Pancreas (tissue), 10 donors: ENCODE data around the gene SH3GLB2. TPM values are rescaled to one million over a fixed set of nuclear protein-coding genes. Genes with fewer than 3 reads are reported as not detected.
A peak's percentile ranks its signal among the peaks of the same experiment; 100 is the strongest.

Experiments used
- ATAC-seq, 4 donors: fragments of 200-7000 bp; cut with Tn5 transposase; one replicate each; pipeline versions ENCODE4 v1.8.0 to v1.9.1; 2020; ENCODE audit warnings: mild to moderate bottlenecking in 4 of 4, moderate library complexity in 4 of 4
- DNase-seq, 6 donors: peaks; one replicate each; pipeline ENCODE4 v3.0.0-alpha.2; 2020
- FAIRE-seq: peaks from 2 replicates; lab custom pipeline; 2012; peaks lifted over from hg19 to GRCh38; lab: Jason Lieb, UNC
- H3K27ac ChIP-seq, 4 donors: fragments of 200-600 bp; sonication (generic); 1 replicate in 3 of 4; 2 replicates in 1 of 4; pipeline versions ENCODE4 v1.5.0 to v1.8.0; 2020
- H3K27me3 ChIP-seq, 4 donors: fragments of 200-600 bp; one replicate each; pipeline ENCODE4 v1.8.0; 2021
- H3K36me3 ChIP-seq, 3 donors: fragments of 200-600 bp; sonication (generic) in 1 of 3; one replicate each; pipeline versions ENCODE4 v1.5.0 to v1.8.0; 2020 to 2021
- H3K4me1 ChIP-seq, 3 donors: fragments of 200-600 bp; one replicate each; pipeline ENCODE4 v1.8.0; 2021
- H3K4me3 ChIP-seq, 4 donors: fragments of 200-600 bp; sonication (generic) in 2 of 4; one replicate each; pipeline versions ENCODE4 v1.5.0 to v1.8.0; 2020 to 2021
- H3K9me3 ChIP-seq, 4 donors: fragments of 200-600 bp; one replicate each; pipeline ENCODE4 v1.8.0; 2021
- CTCF ChIP-seq, 4 donors: fragments of 200-600 bp; sonication (generic) in 3 of 4; IDR thresholded peaks; one replicate each; pipeline versions ENCODE4 v1.5.0 to v1.8.0; 2021; ENCODE audit warnings: antibody characterized with exemption in 4 of 4
- WGBS, 2 donors: extraction: QIAGEN DNeasy Blood & Tissue Kit; methylation state at CpG; one replicate each; pipeline ENCODE4 v1.1.7; 2013; 5-methylcytosine and 5-hydroxymethylcytosine counted together
- intact Hi-C, 3 donors: fragments of 100-400 bp; cut with DNase I; formaldehyde crosslinking; loops; one replicate each; pipeline versions ENCODE4 v1.11.1 to v1.14.2; 2022
- polyA plus RNA-seq, 2 donors: library from polyadenylated mRNA; stranded (reverse); fragments of 200-250 nt; gene quantifications; one replicate each; pipeline ENCODE4 v1.2.3, GENCODE V29; 2013
- total RNA-seq, 6 donors: library from RNA; stranded (reverse); fragmentation: NEBNext Ultra II Directional in 4 of 6; extraction: Animal tissue kit (Norgen Biotek cat#: 25700) in 4 of 6; gene quantifications; one replicate each; pipeline versions ENCODE4 v1.2.1 to v1.2.4, GENCODE V29; 2021 to 2023
- donor health status: healthy with polysubstance abuse.
- donor health status: DM: no; HTN: no; CAD: no; lungs with moderate emphysema.
- donor health status: DM: no; HTN: no; CAD: no.
- donor health status: control.
- donor health status: control.
- donor health status: Bipolar disorder and iron deficiency.
- donor health status: DM: yes; HTN: yes; CAD: no.
- donor health status: DM: no; HTN: no; CAD: no.
- donor health status: DM: no; HTN: no; CAD: no.
- donor health status: DM: yes; HTN: yes; CAD: no.

The SH3GLB2 gene
- total and polyA plus RNA-seq, 8 donors = 46.6 to 201 (median 74.9) TPM

DNA sequence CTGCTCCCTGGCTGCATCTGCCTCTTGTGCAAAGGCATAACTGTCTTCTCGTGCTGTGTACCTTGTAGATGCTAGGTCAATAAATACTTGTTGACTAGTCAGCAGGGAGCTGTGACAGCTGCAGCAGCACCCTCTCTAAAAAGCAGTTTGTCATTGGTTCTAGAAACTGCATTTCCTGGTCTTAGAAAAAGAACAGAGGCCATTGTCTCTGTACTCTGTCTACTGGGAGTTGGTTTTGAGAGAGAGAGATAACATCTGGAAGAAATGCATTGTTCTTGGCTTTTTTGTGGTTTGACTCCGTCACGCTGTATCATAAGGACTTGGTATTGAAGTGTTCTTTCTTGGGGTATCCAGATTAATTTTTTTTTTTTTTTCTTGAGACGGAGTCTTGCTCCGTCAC is 32.3 kb downstream of the SH3GLB2 start:
- no peaks in the 10 kb centered on the region for H3K9me3 ChIP-seq
- H3K4me3 ChIP-seq = no peak overlapping the region
- no peaks in the 10 kb centered on the region for H3K27me3 ChIP-seq
- no peak overlapping the region for H3K27ac ChIP-seq
- no peaks in the 10 kb centered on the region for H3K4me1 ChIP-seq
- peaks cover 0 to 57% (median 50%) of the 10 kb centered on the region in 3 donors for H3K36me3 ChIP-seq
- WGBS, 2 donors = 94 to 97% methylated on average over 5 of the region's 5 CpGs
- TF ChIP-seq CTCF (IDR thresholded peaks at IDR 0.05) = no peak
- no peak for DNase-seq
- no peak for ATAC-seq
- intact Hi-C loops = no loop called here
- no peak for FAIRE-seq

DNA sequence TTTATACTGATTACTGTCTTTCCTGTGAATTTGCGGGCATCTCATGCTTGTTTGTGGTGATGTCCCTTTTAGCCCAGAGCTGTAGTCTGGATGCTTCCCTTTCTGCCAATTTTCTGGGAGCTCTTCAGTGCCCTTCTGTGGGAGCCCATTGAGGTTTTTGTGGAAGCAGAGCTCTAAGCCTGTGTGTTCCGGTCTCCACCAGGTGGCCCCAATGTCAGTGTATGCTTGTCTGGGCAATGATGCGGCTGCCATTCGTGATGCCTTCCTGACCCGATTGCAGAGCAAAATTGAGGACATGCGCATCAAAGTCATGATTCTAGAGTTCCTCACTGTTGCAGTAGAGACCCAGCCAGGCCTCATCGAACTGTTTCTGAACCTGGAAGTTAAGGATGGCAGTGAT is 35.1 kb downstream of the SH3GLB2 start:
- peak in 2 of 4 donors; percentile 47 to 57 for ATAC-seq
- intact Hi-C loops = no loop called here
- no peak overlapping the region for H3K27ac ChIP-seq
- TF ChIP-seq CTCF (IDR thresholded peaks at IDR 0.05) = no peak
- no peaks in the 10 kb centered on the region for H3K4me1 ChIP-seq
- H3K27me3 ChIP-seq = no peaks in the 10 kb centered on the region
- H3K9me3 ChIP-seq = no peaks in the 10 kb centered on the region
- DNase-seq = peak in 1 of 6 donors; percentile 11
- peaks cover 0 to 56% (median 32%) of the 10 kb centered on the region in 3 donors for H3K36me3 ChIP-seq
- 73% methylated on average over 7 of the region's 7 CpGs for WGBS, 2 donors
- H3K4me3 ChIP-seq = no peak overlapping the region
- no peak for FAIRE-seq

DNA sequence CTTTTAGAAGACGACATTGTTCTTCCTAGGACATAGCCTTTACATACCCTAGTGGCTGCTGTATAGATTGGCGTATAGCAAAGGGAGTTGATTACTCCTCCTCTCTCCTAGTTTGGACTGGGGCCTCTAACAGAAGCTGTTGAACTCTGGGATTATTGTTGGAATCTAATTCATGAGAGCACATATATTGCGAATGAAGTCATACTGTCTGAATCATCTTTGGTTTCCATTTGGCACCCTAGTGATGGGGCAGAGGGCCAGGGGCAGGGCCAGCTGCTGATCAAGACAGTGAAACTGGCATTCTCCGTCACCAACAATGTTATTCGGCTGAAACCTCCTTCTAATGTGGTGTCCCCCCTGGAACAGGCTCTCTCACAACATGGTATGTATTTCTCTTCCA is 40.3 kb downstream of the SH3GLB2 start:
- Histone ChIP-seq H3K27ac (no peak overlapping the region), H3K9me3 (no peaks in the 10 kb centered on the region), H3K36me3 (peaks cover 3 to 69% (median 14%) of the 10 kb centered on the region in 3 donors), H3K27me3 (no peaks in the 10 kb centered on the region), H3K4me1 (no peaks in the 10 kb centered on the region), H3K4me3 (no peak overlapping the region)
- intact Hi-C loops = no loop called here
- no peak for FAIRE-seq
- ATAC-seq = no peak
- no peak for TF ChIP-seq CTCF (IDR thresholded peaks at IDR 0.05)
- WGBS, 2 donors = 92 to 97% methylated on average over 5 of the region's 5 CpGs
- DNase-seq = no peak

- WGBS, 2 donors = 79 to 87% methylated on average over 5 of the region's 5 CpGs
- ATAC-seq (no peak), DNase-seq (no peak), FAIRE-seq (no peak)
- Histone ChIP-seq H3K9me3 (no peaks in the 10 kb centered on the region), H3K27me3 (no peaks in the 10 kb centered on the region), H3K4me1 (no peaks in the 10 kb centered on the region), H3K27ac (no peak overlapping the region), H3K4me3 (no peak overlapping the region), H3K36me3 (peaks cover 4 to 76% (median 18%) of the 10 kb centered on the region in 3 donors)
- intact Hi-C loops = no loop called here
- no peak for TF ChIP-seq CTCF (IDR thresholded peaks at IDR 0.05)
Observed at GRCh38 chr9:128986671-128987070, 41.5 kb downstream of the SH3GLB2 start.

DNA sequence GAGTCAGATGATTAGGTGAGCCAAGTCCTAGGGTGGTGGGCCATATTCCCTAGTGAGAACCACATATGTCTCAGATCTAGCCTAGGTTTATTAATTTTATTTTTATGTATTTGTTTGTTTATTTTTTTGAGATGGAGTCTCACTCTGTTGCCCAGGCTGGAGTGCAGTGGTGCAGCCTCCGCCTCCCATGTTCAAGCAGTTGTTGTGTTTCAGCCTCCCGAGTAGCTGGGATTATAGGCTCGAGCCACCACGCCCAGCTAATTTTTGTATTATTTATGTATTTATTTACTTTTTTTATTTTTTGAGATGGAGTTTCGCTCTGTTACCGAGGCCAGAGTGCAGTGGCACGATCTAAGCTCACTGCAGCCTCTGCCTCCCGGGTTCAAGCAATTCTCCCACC is 44.6 kb downstream of the SH3GLB2 start:
- WGBS, 2 donors = 96 to 97% methylated on average over 8 of the region's 8 CpGs
- no peak for TF ChIP-seq CTCF (IDR thresholded peaks at IDR 0.05)
- ATAC-seq (no peak), FAIRE-seq (no peak), DNase-seq (no peak)
- no peaks in the 10 kb centered on the region for H3K9me3 ChIP-seq
- no peaks in the 10 kb centered on the region for H3K27me3 ChIP-seq
- H3K27ac ChIP-seq = no peak overlapping the region
- H3K4me3 ChIP-seq = no peak overlapping the region
- H3K4me1 ChIP-seq = no peaks in the 10 kb centered on the region
- intact Hi-C loops = no loop called here
- H3K36me3 ChIP-seq = peaks cover 8 to 84% (median 28%) of the 10 kb centered on the region in 3 donors
